Ishikawa (cell line): ENCODE measurements around the gene SVEP1.
A peak's percentile ranks its signal among the peaks of the same experiment; 100 is the strongest.

Experiments
- CEBPB ChIP-seq: IDR thresholded peaks from 2 replicates; pipeline ENCODE4 v1.6.1; 2012
- CREB1 ChIP-seq: IDR thresholded peaks from 2 replicates; pipeline ENCODE4 v1.6.1; 2012; ENCODE audit warnings: low read depth
- EGR1 ChIP-seq: IDR thresholded peaks from 2 replicates; pipeline ENCODE4 v1.6.1; 2012
- EP300 ChIP-seq: IDR thresholded peaks from 2 replicates; pipeline ENCODE4 v1.6.1; 2012; ENCODE audit warnings: borderline replicate concordance
- FOXM1 ChIP-seq: IDR thresholded peaks from 2 replicates; pipeline ENCODE4 v1.6.1; 2012; ENCODE audit warnings: low read depth, borderline replicate concordance
- NFIC ChIP-seq: IDR thresholded peaks from 2 replicates; pipeline ENCODE4 v1.6.1; 2012
- RAD21 ChIP-seq: IDR thresholded peaks from 2 replicates; pipeline ENCODE4 v1.6.1; 2012; ENCODE audit warnings: low read depth
- REST ChIP-seq: IDR thresholded peaks from 2 replicates; pipeline ENCODE4 v1.6.1; 2012; ENCODE audit warnings: low read depth, mild to moderate bottlenecking
- TAF1 ChIP-seq: IDR thresholded peaks from 2 replicates; pipeline ENCODE4 v1.6.1; 2012; ENCODE audit warnings: low read depth, mild to moderate bottlenecking
- TCF12 ChIP-seq: IDR thresholded peaks from 2 replicates; pipeline ENCODE4 v1.6.1; 2012; ENCODE audit warnings: low read depth
- TEAD4 ChIP-seq: IDR thresholded peaks from 2 replicates; pipeline ENCODE4 v1.6.1; 2012
- USF1 ChIP-seq: IDR thresholded peaks from 2 replicates; pipeline ENCODE4 v1.6.1; 2012
- YY1 ChIP-seq: IDR thresholded peaks from 2 replicates; pipeline ENCODE4 v1.6.1; 2012; ENCODE audit warnings: low read depth
- ZBTB7A ChIP-seq: IDR thresholded peaks from 2 replicates; pipeline ENCODE4 v1.6.1; 2012; ENCODE audit warnings: low read depth
- TF ChIP-seq, protein P1 (sequence below): IDR thresholded peaks from 2 replicates; pipeline ENCODE4 v1.6.1; 2012

SVEP1 gene

DNA sequence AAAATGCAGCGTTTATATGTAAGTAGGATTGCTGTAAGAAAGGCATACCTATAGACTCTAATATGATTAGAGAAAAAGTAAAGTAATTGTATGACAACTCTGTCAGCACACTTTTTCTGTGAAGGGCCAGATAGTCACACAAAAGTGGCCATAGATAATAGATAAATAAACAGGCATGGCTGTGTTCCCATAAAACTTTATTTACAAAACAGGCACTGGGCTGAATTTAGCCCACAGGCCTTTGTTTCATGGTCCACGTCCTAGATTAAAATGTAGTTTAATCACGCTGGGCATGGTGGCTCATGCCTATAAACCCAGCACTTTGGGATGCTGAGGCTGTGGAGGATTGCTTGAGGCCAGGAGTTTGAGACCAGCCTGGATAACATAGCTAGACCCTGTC lies 233.2 kb downstream of the SVEP1 start:
- no peak for TF ChIP-seq YY1
- TF ChIP-seq, protein P1, sequence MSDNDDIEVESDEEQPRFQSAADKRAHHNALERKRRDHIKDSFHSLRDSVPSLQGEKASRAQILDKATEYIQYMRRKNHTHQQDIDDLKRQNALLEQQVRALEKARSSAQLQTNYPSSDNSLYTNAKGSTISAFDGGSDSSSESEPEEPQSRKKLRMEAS = no peak
- no peak for TF ChIP-seq TAF1
- TF ChIP-seq TEAD4 = no peak
- TF ChIP-seq ZBTB7A = no peak
- no peak for TF ChIP-seq RAD21
- no peak for TF ChIP-seq NFIC
- TF ChIP-seq CREB1 = no peak
- TF ChIP-seq FOXM1 = no peak
- TF ChIP-seq TCF12 = no peak
- TF ChIP-seq REST = no peak
- no peak for TF ChIP-seq EP300
- TF ChIP-seq USF1 = no peak
- TF ChIP-seq EGR1 = no peak
- no peak for TF ChIP-seq CEBPB

- TF ChIP-seq NFIC (no peak), YY1 (no peak), CREB1 (no peak), USF1 (no peak), CEBPB (no peak), FOXM1 (no peak), EP300 (no peak), TAF1 (no peak)
- TF ChIP-seq, protein P1 = no peak
These were observed 234.7 kb downstream of the SVEP1 start for GRCh38 chr9:110344821-110345220.

- no peak for TF ChIP-seq ZBTB7A
- no peak for TF ChIP-seq RAD21
- TF ChIP-seq TCF12 = no peak
- no peak for TF ChIP-seq NFIC
- no peak for TF ChIP-seq USF1
- no peak for TF ChIP-seq CREB1
- no peak for TF ChIP-seq TEAD4
- TF ChIP-seq TAF1 = no peak
- TF ChIP-seq CEBPB = no peak
- TF ChIP-seq, protein P1 = no peak
- no peak for TF ChIP-seq FOXM1
- TF ChIP-seq REST = no peak
- TF ChIP-seq YY1 = no peak
These were observed 236.0 kb downstream of the SVEP1 start for GRCh38 chr9:110343551-110343950.

- no peak for TF ChIP-seq CREB1
- peak; percentile 18; the same call in 1 of the 2 replicates for TF ChIP-seq RAD21
- TF ChIP-seq YY1 = no peak
These were observed 239.2 kb downstream of the SVEP1 start for GRCh38 chr9:110340306-110340705.

GRCh38 chr9:110338143-110338542 lies 241.4 kb downstream of the SVEP1 start:
- no peak for TF ChIP-seq EP300
- TF ChIP-seq CEBPB = no peak
- no peak for TF ChIP-seq EGR1
- TF ChIP-seq TAF1 = no peak
- TF ChIP-seq YY1 = no peak
- TF ChIP-seq USF1 = no peak
- TF ChIP-seq TEAD4 = no peak
- no peak for TF ChIP-seq REST
